Measurements from ENCODE around the gene MEA1. TPM values are rescaled to one million over a fixed set of nuclear protein-coding genes. Genes with fewer than 3 reads are reported as not detected.
"Not testable (repeated sequence)": the region's sequence is repeated elsewhere in the genome, so short reads cannot be mapped to it uniquely, and the experiment has no call there.

MEA1 gene
- total RNA-seq, 1 donor from 2014 or later, result 46.0 TPM

- ATAC-seq; intact Hi-C loops (cut with DNase I); DNase-seq (ENCODE audit: low spot score): not testable (repeated sequence)
Observed at GRCh38 chr6:43041475-43041874, 27.7 kb upstream of the MEA1 start.

- no peak for DNase-seq (ENCODE audit: low spot score)
- intact Hi-C loops (cut with DNase I), result no loop called here
- ATAC-seq, result no peak
Observed at GRCh38 chr6:43040542-43041257, 27.0 kb upstream of the MEA1 start.

- ATAC-seq, result no peak
- intact Hi-C loops (cut with DNase I), result no loop called here
- DNase-seq (ENCODE audit: low spot score), result no peak
Observed at GRCh38 chr6:43038727-43039126, 25.0 kb upstream of the MEA1 start.

GRCh38 chr6:43037706-43038105, 24.0 kb upstream of the MEA1 start:
- intact Hi-C loops (cut with DNase I), result no loop called here
- ATAC-seq, result no peak
- DNase-seq (ENCODE audit: low spot score), result no peak

GRCh38 chr6:43037197-43037596, 23.5 kb upstream of the MEA1 start:
- DNase-seq (ENCODE audit: low spot score), result no peak
- intact Hi-C loops (cut with DNase I), result no loop called here
- ATAC-seq, result no peak

- intact Hi-C loops (cut with DNase I), result no loop called here
- DNase-seq (ENCODE audit: low spot score) (no peak), ATAC-seq (no peak)
Observed at GRCh38 chr6:43036712-43037111, 23.0 kb upstream of the MEA1 start.

GRCh38 chr6:43035495-43036194, 21.9 kb upstream of the MEA1 start:
- no peak for DNase-seq (ENCODE audit: low spot score)
- ATAC-seq, result no peak
- intact Hi-C loops (cut with DNase I), result no loop called here

- no peak for DNase-seq (ENCODE audit: low spot score)
- ATAC-seq, result no peak
- intact Hi-C loops (cut with DNase I), result no loop called here
Observed at GRCh38 chr6:43034190-43034525, 20.4 kb upstream of the MEA1 start.

GRCh38 chr6:43033496-43034189, 19.9 kb upstream of the MEA1 start:
- no peak for ATAC-seq
- DNase-seq (ENCODE audit: low spot score), result no peak
- intact Hi-C loops (cut with DNase I), result no loop called here

GRCh38 chr6:43032326-43032725, 18.6 kb upstream of the MEA1 start:
- ATAC-seq (no peak), DNase-seq (ENCODE audit: low spot score) (no peak)
- intact Hi-C loops (cut with DNase I), result no loop called here

- intact Hi-C loops (cut with DNase I), result no loop called here
- ATAC-seq (no peak), DNase-seq (ENCODE audit: low spot score) (no peak)
Observed at GRCh38 chr6:43029120-43029519, 15.4 kb upstream of the MEA1 start.

GRCh38 chr6:43026365-43026764, 12.6 kb upstream of the MEA1 start:
- intact Hi-C loops (cut with DNase I), result no loop called here
- ATAC-seq (no peak), DNase-seq (ENCODE audit: low spot score) (no peak)

GRCh38 chr6:43024436-43024835, 10.7 kb upstream of the MEA1 start:
- intact Hi-C loops (cut with DNase I), result loop anchor here (5.0 kb wide), 1 partner anchor 237 kb away; no protein-coding TSS in a partner anchor
- DNase-seq (ENCODE audit: low spot score), result no peak
- no peak for ATAC-seq

GRCh38 chr6:43021270-43022047, 7.7 kb upstream of the MEA1 start, which contains the start of gene RRP36:
Gene RRP36 (plus strand): TSS chr6:43021623. CDS start chr6:43021655, 32 bp downstream.
- peak; percentile 87 for DNase-seq (ENCODE audit: low spot score)
- intact Hi-C loops (cut with DNase I), result loop anchor here (5.0 kb wide), 1 partner anchor 234 kb away; no protein-coding TSS in a partner anchor

GRCh38 chr6:43020847-43021246, 7.1 kb upstream of the MEA1 start:
- no peak for DNase-seq (ENCODE audit: low spot score)

More at GRCh38 chr6:43021270-43022047, 7.7 kb upstream of the MEA1 start, which contains the start of gene RRP36:
- ATAC-seq, result peak; percentile 91

GRCh38 chr6:43020052-43020705, 6.4 kb upstream of the MEA1 start:
- ATAC-seq, result no peak
- no peak for DNase-seq (ENCODE audit: low spot score)
- intact Hi-C loops (cut with DNase I), result loop anchor here (5.0 kb wide), 1 partner anchor 233 kb away; no protein-coding TSS in a partner anchor

More at GRCh38 chr6:43020847-43021246, 7.1 kb upstream of the MEA1 start:
- ATAC-seq, result peak; percentile 40
- intact Hi-C loops (cut with DNase I), result loop anchor here (5.0 kb wide), 1 partner anchor 234 kb away; no protein-coding TSS in a partner anchor

GRCh38 chr6:43019152-43019551, 5.4 kb upstream of the MEA1 start:
- ATAC-seq (no peak), DNase-seq (ENCODE audit: low spot score) (no peak)
- intact Hi-C loops (cut with DNase I), result no loop called here

- ATAC-seq (no peak), DNase-seq (ENCODE audit: low spot score) (no peak)
- intact Hi-C loops (cut with DNase I), result no loop called here
Observed at GRCh38 chr6:43016943-43017334, 3.2 kb upstream of the MEA1 start.

Data from sciatic nerve (tissue), 2 donors.